Natural killer cell (primary cell): ENCODE measurements around the gene PLEKHA8. TPM values are rescaled to one million over a fixed set of nuclear protein-coding genes. Genes with fewer than 3 reads are reported as not detected.

Source experiments
- ATAC-seq, 3 donors: fragments of 150-1000 bp in 2 of 3; fragments of 200-7000 bp in 1 of 3; cut with Tn5 transposase; 1 replicate in 1 of 3; 2 replicates in 2 of 3; pipeline ENCODE4 v1.10.0; 2021; ENCODE audit warnings: mild to moderate bottlenecking in 2 of 3, moderate library complexity in 2 of 3
- DNase-seq, 2 donors: peaks; one replicate each; pipeline versions ENCODE4 v3.0.0 to v3.0.0-alpha.2; 2013 to 2021; ENCODE audit warnings: mixed read lengths in 1 of 2
- H3K27ac ChIP-seq: one replicate; pipeline ENCODE4 v1.5.1; 2013; ENCODE audit warnings: mild to moderate bottlenecking, low read length
- H3K27me3 ChIP-seq: one replicate; pipeline ENCODE4 v1.6.1; 2013; ENCODE audit warnings: low read length; ENCODE audit not compliant: control insufficient read depth, insufficient read depth
- H3K36me3 ChIP-seq: one replicate; pipeline ENCODE4 v1.6.1; 2013; ENCODE audit warnings: low read length; ENCODE audit not compliant: control insufficient read depth, insufficient read depth
- H3K4me1 ChIP-seq: one replicate; pipeline ENCODE4 v1.6.1; 2013; ENCODE audit warnings: low read length; ENCODE audit not compliant: control insufficient read depth, insufficient read depth
- H3K4me3 ChIP-seq: one replicate; pipeline ENCODE4 v1.5.1; 2013; ENCODE audit warnings: low read length
- H3K9me3 ChIP-seq: one replicate; pipeline ENCODE4 v1.6.1; 2013; ENCODE audit warnings: low read length; ENCODE audit not compliant: control insufficient read depth, insufficient read depth
- H3K27ac Mint-ChIP-seq, 2 donors: one replicate each; pipeline ENCODE4 v1.8.0; 2022; ENCODE audit warnings: mild to moderate bottlenecking in 2 of 2, mixed read lengths in 2 of 2, moderate library complexity in 1 of 2
- H3K27me3 Mint-ChIP-seq, 2 donors: one replicate each; pipeline ENCODE4 v1.8.0; 2022; ENCODE audit warnings: low read depth in 2 of 2, mixed read lengths in 2 of 2
- H3K36me3 Mint-ChIP-seq: one replicate; pipeline ENCODE4 v1.8.0; 2022; ENCODE audit warnings: mixed read lengths
- H3K4me1 Mint-ChIP-seq, 2 donors: one replicate each; pipeline ENCODE4 v1.8.0; 2022; ENCODE audit warnings: mixed read lengths in 2 of 2
- H3K4me3 Mint-ChIP-seq: one replicate; pipeline ENCODE4 v1.8.0; 2022; ENCODE audit warnings: mild to moderate bottlenecking, moderate library complexity, mixed read lengths
- H3K9me3 Mint-ChIP-seq, 2 donors: one replicate each; pipeline ENCODE4 v1.8.0; 2022; ENCODE audit warnings: mixed read lengths in 2 of 2
- whole genome bisulfite sequencing: methylation state at CpG from one replicate; pipeline ENCODE4 v1.1.7; 2013; ENCODE audit warnings: missing lambda C conversion rate; ENCODE audit not compliant: insufficient coverage; 5-methylcytosine and 5-hydroxymethylcytosine counted together
- intact Hi-C: fragments of 100-400 bp; cut with micrococcal nuclease; formaldehyde crosslinking; loops from one replicate; pipeline ENCODE4 v1.14.2; 2022
- total RNA-seq, 4 donors: library from RNA; stranded (reverse); fragments of 120-200 nt in 1 of 4; gene quantifications; one replicate each; pipeline versions ENCODE4 v1.2.3 to v1.2.4, GENCODE V29; 2013 to 2022
- TF ChIP-seq, protein P1 (sequence below): fragments of 200-600 bp; IDR thresholded peaks from one replicate; pipeline ENCODE4 v1.8.0; 2022; ENCODE audit warnings: antibody characterized with exemption

The PLEKHA8 gene
- total RNA-seq, 3 donors from 2014 or later (not counting 1 experiment from before 2014, with no cell fraction given): 8.7 to 12.8 (median 11.8) TPM

- H3K4me1 Mint-ChIP-seq: peaks cover 31 to 38% of the 10 kb centered on the region in 2 donors
- no peaks in the 10 kb centered on the region for H3K36me3 ChIP-seq
- H3K27ac ChIP-seq: no peak overlapping the region
- no peak overlapping the region for H3K27ac Mint-ChIP-seq
- H3K4me1 ChIP-seq: peaks cover 25% of the 10 kb centered on the region
- no peaks in the 10 kb centered on the region for H3K27me3 ChIP-seq
- ATAC-seq (no peak), DNase-seq (no peak)
- no peaks in the 10 kb centered on the region for H3K9me3 ChIP-seq
- intact Hi-C loops: loop anchor here (2.0 to 10.0 kb wide), 2 partner anchors 247 to 339 kb away; partner anchors contain the start of gene GGCT
- TF ChIP-seq, protein P1, sequence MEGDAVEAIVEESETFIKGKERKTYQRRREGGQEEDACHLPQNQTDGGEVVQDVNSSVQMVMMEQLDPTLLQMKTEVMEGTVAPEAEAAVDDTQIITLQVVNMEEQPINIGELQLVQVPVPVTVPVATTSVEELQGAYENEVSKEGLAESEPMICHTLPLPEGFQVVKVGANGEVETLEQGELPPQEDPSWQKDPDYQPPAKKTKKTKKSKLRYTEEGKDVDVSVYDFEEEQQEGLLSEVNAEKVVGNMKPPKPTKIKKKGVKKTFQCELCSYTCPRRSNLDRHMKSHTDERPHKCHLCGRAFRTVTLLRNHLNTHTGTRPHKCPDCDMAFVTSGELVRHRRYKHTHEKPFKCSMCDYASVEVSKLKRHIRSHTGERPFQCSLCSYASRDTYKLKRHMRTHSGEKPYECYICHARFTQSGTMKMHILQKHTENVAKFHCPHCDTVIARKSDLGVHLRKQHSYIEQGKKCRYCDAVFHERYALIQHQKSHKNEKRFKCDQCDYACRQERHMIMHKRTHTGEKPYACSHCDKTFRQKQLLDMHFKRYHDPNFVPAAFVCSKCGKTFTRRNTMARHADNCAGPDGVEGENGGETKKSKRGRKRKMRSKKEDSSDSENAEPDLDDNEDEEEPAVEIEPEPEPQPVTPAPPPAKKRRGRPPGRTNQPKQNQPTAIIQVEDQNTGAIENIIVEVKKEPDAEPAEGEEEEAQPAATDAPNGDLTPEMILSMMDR: no peak
- no peak overlapping the region for H3K4me3 Mint-ChIP-seq
- no peaks in the 10 kb centered on the region for H3K27me3 Mint-ChIP-seq
- WGBS: 90% methylated on average over 3 of the region's 3 CpGs
- no peaks in the 10 kb centered on the region for H3K36me3 Mint-ChIP-seq
- no peaks in the 10 kb centered on the region for H3K9me3 Mint-ChIP-seq
- H3K4me3 ChIP-seq: no peak overlapping the region
Observed at GRCh38 chr7:30165590-30165989, 137.4 kb downstream of the PLEKHA8 start.

GRCh38 chr7:30166155-30166840 is 138.1 kb downstream of the PLEKHA8 start:
- H3K27ac Mint-ChIP-seq: no peak overlapping the region
- no peak overlapping the region for H3K4me3 Mint-ChIP-seq
- intact Hi-C loops: loop anchor here (10.0 kb wide), 1 partner anchor 339 kb away; the partner anchor contains the start of gene GGCT
- WGBS: 89% methylated on average over 12 of the region's 12 CpGs
- Histone ChIP-seq H3K9me3 (no peaks in the 10 kb centered on the region), H3K4me3 (no peak overlapping the region), H3K36me3 (no peaks in the 10 kb centered on the region), H3K27ac (no peak overlapping the region), H3K4me1 (peaks cover 23% of the 10 kb centered on the region), H3K27me3 (no peaks in the 10 kb centered on the region)
- TF ChIP-seq, protein P1: no peak
- DNase-seq (no peak), ATAC-seq (no peak)
- no peaks in the 10 kb centered on the region for H3K9me3 Mint-ChIP-seq
- H3K4me1 Mint-ChIP-seq: peaks cover 31 to 32% of the 10 kb centered on the region in 2 donors
- H3K36me3 Mint-ChIP-seq: no peaks in the 10 kb centered on the region
- no peaks in the 10 kb centered on the region for H3K27me3 Mint-ChIP-seq

DNA sequence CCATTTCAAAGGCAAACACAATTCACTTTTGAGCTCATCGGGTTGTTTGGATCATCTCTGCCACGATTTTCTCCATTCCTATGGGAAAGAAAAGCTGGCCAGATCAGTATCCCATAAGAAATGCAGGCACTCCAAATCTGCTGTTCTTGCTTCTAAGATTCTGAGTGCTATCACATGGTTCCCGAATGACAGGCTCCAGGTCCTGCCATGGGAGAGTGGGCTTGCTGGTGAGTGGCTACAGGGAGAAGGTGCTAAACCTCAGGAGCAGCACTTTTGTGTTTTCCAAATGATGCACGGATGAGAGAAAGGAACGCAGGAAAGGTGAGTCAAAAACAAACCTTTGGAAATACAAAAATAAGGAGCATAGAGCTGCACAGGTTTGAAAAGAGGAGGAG is 138.6 kb downstream of the PLEKHA8 start:
- no peaks in the 10 kb centered on the region for H3K9me3 Mint-ChIP-seq
- H3K27ac Mint-ChIP-seq: no peak overlapping the region
- WGBS: 92% methylated on average over 5 of the region's 5 CpGs
- ATAC-seq (no peak), DNase-seq (no peak)
- Histone ChIP-seq H3K9me3 (no peaks in the 10 kb centered on the region), H3K27me3 (no peaks in the 10 kb centered on the region), H3K36me3 (no peaks in the 10 kb centered on the region), H3K4me3 (no peak overlapping the region), H3K27ac (no peak overlapping the region), H3K4me1 (peaks cover 17% of the 10 kb centered on the region)
- intact Hi-C loops: loop anchor here (10.0 kb wide), 1 partner anchor 338 kb away; the partner anchor contains the start of gene GGCT
- H3K36me3 Mint-ChIP-seq: no peaks in the 10 kb centered on the region
- no peaks in the 10 kb centered on the region for H3K27me3 Mint-ChIP-seq
- peaks cover 30% of the 10 kb centered on the region in 2 donors for H3K4me1 Mint-ChIP-seq
- H3K4me3 Mint-ChIP-seq: no peak overlapping the region
- TF ChIP-seq, protein P1: no peak
